GM18507 (cell line): ENCODE results near the gene TAF3.
"Not testable (repeated sequence)": the region's sequence is repeated elsewhere in the genome, so short reads cannot be mapped to it uniquely, and the experiment has no call there.

Experiments used
- DNase-seq: peaks from one replicate; pipeline ENCODE4 v3.0.0; 2011; ENCODE audit warnings: low read depth; ENCODE audit not compliant: insufficient read length; ENCODE audit errors: extremely low spot score
- FAIRE-seq: peaks from 2 replicates; lab custom pipeline; 2011; peaks lifted over from hg19 to GRCh38; lab: Jason Lieb, UNC

Gene TAF3

GRCh38 chr10:7818295-7819120, at the start of gene TAF3:
TSS of gene TAF3 (plus strand) at chr10:7818505. CDS start at chr10:7818710, 205 bp downstream.
- FAIRE-seq: peak; percentile 89
- DNase-seq: peak; percentile 90

- FAIRE-seq (no peak), DNase-seq (no peak)
Observed at GRCh38 chr10:7773845-7774801, 44.2 kb upstream of the TAF3 start.

GRCh38 chr10:7776777-7777176, 41.5 kb upstream of the TAF3 start:
- DNase-seq (no peak), FAIRE-seq (no peak)

GRCh38 chr10:7782194-7782593, 36.1 kb upstream of the TAF3 start:
- not testable (repeated sequence) for DNase-seq, FAIRE-seq

- FAIRE-seq: no peak
- DNase-seq: no peak
Observed at GRCh38 chr10:7786430-7786829, 31.9 kb upstream of the TAF3 start.

GRCh38 chr10:7787150-7787856, 31.0 kb upstream of the TAF3 start:
- DNase-seq (no peak), FAIRE-seq (no peak)

GRCh38 chr10:7787857-7788638, 30.3 kb upstream of the TAF3 start, which contains the start of the genes ATP5F1C and KIN:
TSS of gene ATP5F1C (plus strand) at chr10:7788177. CDS start at chr10:7788208, 31 bp downstream.
TSS of gene KIN (minus strand) at chr10:7787993. CDS start at chr10:7787933, 60 bp downstream.
- FAIRE-seq: peak; percentile 97

GRCh38 chr10:7788639-7789286, 29.5 kb upstream of the TAF3 start:
- DNase-seq: no peak
- FAIRE-seq: no peak

More at GRCh38 chr10:7787857-7788638, 30.3 kb upstream of the TAF3 start, which contains the start of the genes ATP5F1C and KIN:
- peak; percentile 98 for DNase-seq

GRCh38 chr10:7789390-7789789, 28.9 kb upstream of the TAF3 start:
- FAIRE-seq (no peak), DNase-seq (no peak)

GRCh38 chr10:7792541-7792940, 25.8 kb upstream of the TAF3 start:
- FAIRE-seq (no peak), DNase-seq (no peak)

GRCh38 chr10:7794251-7795026, 23.9 kb upstream of the TAF3 start:
- no peak for FAIRE-seq
- DNase-seq: no peak

- DNase-seq (no peak), FAIRE-seq (no peak)
Observed at GRCh38 chr10:7795605-7796004, 22.7 kb upstream of the TAF3 start.

GRCh38 chr10:7797582-7797981, 20.7 kb upstream of the TAF3 start:
- no peak for FAIRE-seq
- DNase-seq: no peak

GRCh38 chr10:7802606-7803005, 15.7 kb upstream of the TAF3 start:
- DNase-seq (no peak), FAIRE-seq (no peak)

- FAIRE-seq (no peak), DNase-seq (no peak)
Observed at GRCh38 chr10:7804216-7804615, 14.1 kb upstream of the TAF3 start.

GRCh38 chr10:7804741-7805140, 13.6 kb upstream of the TAF3 start:
- no peak for FAIRE-seq
- no peak for DNase-seq

- DNase-seq: no peak
- FAIRE-seq: no peak
Observed at GRCh38 chr10:7808686-7809267, 9.5 kb upstream of the TAF3 start.
